Cortex of kidney (tissue), 1 donor: ENCODE results near the gene TMEM161B.
A peak's percentile ranks its signal among the peaks of the same experiment; 100 is the strongest.
"Not testable (repeated sequence)": the region's sequence is repeated elsewhere in the genome, so short reads cannot be mapped to it uniquely, and the experiment has no call there.

Experiments used
- DNase-seq: peaks from one replicate; lab custom pipeline; 2025; lab: John Stamatoyannopoulos, UW

Gene TMEM161B

DNA sequence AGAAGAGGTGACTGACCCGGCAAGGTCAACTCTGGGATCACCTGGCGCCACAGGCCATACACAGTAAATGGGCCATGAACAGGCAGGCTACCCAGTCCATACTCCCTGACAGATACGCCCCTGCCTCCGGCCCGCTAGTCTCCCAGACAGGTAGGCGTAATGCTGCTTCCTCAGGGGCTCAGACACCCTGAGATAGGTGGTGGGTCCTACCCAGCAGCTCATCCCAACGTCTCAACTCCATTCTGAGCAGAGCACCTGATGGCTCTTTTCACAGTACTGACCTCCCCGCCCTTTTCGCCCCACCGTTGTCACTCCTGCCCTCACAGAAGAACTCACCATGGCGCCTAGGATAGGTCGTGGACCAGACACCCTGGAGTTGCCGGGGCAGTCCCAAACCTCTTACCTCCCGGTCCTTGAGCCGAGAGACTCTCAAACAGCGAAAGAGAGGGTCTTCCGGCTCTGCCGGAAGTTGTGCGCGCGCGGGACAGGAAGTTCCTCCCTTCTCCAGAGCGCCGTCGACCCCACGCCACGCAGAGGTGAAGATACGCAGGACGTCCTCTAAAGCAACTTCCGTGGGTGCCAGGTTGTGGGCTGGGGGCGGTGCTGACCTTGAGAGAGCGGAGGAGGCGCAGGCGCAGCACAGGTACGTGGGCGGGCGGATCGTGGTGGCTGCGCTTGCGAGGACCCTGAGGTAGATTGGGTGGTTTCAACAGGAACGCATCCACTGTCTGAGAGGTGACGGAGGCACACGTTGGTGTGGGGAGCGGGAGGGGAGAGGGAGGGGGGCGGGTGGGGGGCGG, at the start of gene TMEM161B:
TMEM161B (minus strand) TSS at position 461 of the 800 bp plus-strand sequence; CDS start at position 339, 122 bp downstream.
- DNase-seq = peak; percentile 15

DNA sequence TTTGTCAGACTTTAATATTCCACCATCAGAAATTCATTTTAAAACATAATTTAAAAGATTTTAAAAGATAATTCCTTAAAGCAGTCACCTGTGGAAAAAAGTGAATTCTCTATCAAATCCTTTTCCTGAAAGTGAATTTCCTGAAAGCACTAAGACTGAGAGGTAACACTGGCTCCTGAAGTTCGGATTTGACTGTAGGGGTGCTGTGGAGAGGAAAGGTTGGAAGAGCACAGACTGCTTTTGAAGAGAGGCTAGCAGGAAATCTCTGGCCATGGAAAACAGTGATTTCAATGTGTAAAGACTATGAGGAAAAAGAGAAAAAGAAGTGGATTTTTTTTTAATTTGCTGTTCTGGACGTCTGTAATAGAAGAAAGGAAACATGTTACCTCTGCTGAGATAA, 35.7 kb upstream of the TMEM161B start:
- DNase-seq = no peak

GRCh38 chr5:88298425-88298824, 29.8 kb upstream of the TMEM161B start:
- DNase-seq = no peak

GRCh38 chr5:88290801-88291200, 22.2 kb upstream of the TMEM161B start:
- DNase-seq = no peak

DNA sequence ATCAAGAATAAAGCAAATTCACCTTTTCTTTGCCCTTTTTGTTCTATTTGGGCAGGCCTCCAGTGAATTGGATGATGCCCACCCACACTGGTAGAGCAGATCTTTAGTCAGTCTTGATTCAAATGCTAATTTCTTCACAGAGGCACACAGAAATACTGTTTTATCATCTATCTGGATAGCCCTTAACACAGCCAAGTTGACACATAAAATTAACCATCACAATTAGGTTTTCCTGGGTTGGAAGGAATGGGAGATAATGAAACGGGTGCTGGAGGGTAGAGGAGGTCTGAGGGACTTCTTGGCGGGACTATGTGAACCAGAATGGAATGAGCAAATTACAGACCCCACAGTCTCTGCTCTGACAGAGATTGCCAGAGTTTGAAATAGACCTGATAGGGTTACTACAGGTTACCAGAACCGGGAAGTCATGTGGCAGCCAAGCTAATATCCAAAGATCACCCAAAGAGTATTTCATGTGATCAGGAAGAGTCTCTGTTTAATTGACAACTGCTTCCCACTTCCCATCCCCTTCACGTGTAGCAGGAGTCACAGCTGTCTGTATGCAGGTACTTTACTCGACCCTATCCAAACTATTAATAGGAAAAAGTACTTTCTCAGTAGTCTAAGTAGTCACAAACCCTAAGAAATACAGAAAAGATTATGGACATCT, 20.0 kb upstream of the TMEM161B start:
- no peak for DNase-seq

DNA sequence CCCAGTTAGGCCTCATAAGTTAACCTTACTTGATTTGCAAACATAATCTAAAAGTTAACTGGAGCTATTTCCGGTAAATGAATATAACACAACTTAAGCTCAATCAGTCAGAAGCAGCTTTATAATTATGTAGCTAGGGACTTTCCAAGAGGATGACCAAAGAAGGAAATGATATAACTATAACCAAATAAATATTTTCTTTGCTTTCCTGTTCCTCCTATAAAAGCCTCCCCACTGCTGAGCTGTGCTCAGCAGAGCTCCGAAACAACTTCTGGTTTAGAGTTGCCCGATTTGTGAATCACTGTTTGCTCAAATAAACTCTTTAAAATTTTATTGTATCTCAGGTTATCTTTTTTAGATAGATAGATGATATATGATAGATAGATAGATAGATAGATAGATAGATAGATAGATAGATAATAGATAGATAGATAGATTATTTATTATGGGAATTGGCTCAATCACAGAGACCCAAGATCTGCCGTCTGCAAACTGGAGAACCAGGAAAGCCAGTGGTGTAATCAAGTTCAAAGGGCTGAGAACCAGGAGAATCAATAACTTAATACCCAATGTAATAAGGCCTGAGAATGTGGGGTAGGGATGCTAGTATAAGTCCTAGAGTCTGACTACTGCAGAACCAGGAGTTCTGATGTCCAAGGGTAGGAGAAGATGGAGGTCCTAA, 19.3 kb upstream of the TMEM161B start:
- no peak for DNase-seq

DNA sequence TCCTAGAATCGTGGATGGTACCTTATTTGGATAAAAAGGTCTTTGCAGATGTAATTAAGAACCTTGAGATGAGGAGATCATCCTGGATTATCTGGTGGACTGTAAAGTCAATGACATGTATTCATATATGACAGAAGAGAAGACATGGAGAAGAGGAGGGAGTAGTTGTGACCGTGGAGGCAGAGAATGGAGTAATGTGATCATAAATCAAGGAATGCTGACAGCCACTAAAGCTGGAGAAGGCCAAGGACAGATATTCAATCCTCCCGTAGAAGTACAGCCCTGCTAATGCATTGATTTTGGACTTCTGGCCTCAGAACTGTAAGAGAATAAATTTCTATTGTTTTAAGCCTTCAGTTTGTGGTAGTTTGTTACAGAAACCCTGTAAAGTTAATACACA, 18.7 kb upstream of the TMEM161B start:
- no peak for DNase-seq

- DNase-seq = no peak
These were observed 15.0 kb upstream of the TMEM161B start for GRCh38 chr5:88283690-88284089.

- no peak for DNase-seq
These were observed 12.7 kb upstream of the TMEM161B start for GRCh38 chr5:88281322-88281721.

DNA sequence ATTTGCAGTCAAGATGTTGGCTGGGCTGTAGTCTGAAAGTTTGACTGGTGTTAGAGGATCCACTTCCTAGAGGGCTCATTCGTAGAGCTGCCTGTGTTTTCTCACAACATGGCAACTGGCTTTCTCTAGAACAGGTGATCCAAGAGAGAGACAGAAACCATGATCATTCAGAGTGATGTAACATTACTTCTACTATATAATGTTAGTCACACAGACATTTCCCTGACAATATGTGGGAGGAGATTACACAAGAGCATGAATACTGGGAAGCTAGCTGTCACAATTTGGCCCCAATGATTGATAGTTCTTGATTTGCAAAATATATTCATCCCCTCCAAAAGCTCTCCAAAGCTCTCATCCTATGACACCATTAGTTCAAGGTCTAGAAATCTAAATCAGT, 10.9 kb upstream of the TMEM161B start:
- no peak for DNase-seq

- no peak for DNase-seq
These were observed 7.7 kb upstream of the TMEM161B start for GRCh38 chr5:88276378-88276777.

- DNase-seq = no peak
These were observed 6.9 kb upstream of the TMEM161B start for GRCh38 chr5:88275581-88275980.

DNA sequence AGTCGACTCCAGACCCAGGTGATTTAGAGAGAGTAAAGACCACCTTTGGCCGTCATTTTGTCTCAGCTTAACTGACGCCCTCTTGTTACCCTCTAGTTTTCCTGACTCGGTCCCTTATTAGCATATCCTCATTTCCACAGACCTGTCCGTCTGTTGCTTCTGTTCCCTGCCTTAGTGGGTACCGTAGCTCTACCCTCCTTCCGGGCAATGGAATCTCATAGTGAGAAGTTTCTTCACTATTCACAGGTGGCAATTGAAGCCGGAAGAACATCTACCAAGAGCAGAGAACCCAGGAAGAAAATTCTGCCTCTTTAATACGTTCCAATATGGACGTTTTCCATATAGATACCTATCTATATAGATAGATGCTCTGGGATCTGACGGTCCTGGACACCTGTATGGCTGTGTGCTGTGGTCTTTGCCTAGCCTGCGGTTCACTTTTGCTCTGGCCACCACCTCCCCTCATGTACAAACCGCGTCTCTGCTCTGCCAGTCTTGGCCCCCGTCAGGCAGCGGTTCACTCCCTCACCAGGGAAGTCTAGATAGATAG, 652 bp upstream of the TMEM161B start:
- no peak for DNase-seq

GRCh38 chr5:88264565-88264964, 4.1 kb downstream of the TMEM161B start:
- DNase-seq = not testable (repeated sequence)

DNA sequence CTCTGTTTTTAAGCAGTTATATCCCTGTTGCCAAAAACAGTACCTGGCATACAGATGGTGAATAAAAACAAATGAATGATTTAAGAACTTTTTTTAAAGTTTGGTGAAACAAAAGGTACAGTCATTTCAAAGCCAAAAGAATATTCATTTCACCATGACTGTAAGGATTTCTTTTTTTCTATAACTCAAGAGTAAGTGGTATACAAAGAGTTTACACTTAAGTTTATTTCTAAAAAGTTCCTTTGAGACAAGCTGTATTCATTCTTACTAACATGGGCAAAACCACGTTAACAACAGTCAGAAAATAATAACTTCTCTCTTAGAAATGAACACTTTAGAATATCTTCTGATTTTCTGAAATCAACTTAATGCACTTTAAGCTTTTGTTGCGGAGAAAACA, 5.3 kb downstream of the TMEM161B start:
- DNase-seq = no peak

DNA sequence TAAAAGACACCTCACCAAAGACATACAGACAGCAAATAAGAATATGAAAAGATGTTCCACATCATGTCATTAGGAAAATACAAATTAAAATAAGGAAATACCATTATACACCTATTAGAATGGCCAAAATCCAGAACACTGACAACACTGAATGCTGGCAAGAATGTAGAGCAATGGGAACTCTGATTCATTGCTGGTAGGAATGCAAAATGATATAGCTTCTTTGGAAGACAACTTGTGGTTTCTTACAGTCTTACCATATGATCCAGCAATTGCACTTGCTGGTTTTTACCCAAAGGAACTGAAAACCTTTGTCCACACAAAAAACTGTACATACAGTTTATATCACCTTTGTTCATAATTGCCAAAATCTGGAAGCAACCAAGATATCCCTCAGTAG, 6.5 kb downstream of the TMEM161B start:
- DNase-seq = no peak

- DNase-seq = no peak
These were observed 10.0 kb downstream of the TMEM161B start for GRCh38 chr5:88258636-88259035.

GRCh38 chr5:88256872-88257271, 11.8 kb downstream of the TMEM161B start:
- DNase-seq = no peak

DNA sequence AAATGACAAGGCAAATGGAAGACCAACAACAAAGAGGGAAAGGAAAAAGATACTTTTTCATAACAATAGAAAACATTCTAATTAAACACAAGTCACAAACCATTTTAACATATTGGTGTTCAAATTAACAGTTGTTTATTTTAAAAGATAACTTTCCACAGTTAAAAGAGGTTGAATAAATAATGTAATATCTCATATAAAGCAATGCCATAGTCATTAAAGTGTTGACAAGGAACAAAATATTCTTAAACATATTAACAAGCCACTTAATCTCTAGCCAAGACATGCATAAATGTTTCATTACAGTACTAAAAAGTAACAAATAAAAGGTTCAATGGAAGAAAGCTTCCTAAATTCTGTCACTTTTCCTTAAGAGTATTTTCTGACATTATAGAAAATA, 12.6 kb downstream of the TMEM161B start:
- no peak for DNase-seq

- DNase-seq = no peak
These were observed 14.3 kb downstream of the TMEM161B start for GRCh38 chr5:88254320-88254719.

DNA sequence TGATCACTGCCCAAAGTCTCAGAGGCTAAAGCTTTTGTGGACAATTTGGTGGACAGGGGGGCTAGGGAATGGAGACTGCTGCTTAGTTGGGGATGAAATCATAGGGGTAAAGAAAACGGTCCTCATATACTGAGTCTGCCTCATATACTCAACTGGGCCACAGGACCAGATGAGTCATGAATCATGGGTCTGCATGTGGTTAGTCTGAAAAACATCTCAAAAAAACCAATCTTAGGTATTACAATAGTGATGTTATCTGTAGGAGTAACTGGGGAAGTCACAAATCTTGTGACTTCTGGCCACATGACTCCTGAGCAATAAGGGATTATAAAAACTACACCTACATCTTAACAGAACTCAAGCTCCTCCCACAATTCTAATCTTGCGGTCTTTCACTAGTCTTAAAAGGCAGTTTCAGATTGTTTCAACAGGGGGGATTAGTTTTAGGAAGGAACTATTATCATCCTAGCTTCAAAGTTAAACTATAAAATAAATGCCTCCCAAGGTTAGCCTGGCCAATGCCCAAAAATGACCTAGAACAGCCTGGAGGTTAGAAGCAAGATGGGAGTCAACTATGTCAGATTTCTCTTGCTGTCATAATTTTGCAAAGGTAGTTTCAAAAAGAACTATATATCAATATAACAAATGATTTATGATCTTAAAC, 17.5 kb downstream of the TMEM161B start:
- DNase-seq = no peak

- no peak for DNase-seq
These were observed 18.6 kb downstream of the TMEM161B start for GRCh38 chr5:88250010-88250409.
